GM18520 (cell line): ENCODE results near the gene HLA-F.

Experiments
- ATAC-seq: cut with Tn5 transposase; IDR thresholded peaks from one replicate; pipeline ENCODE4 v1.9.1; 2021; ENCODE audit not compliant: unreplicated experiment

The HLA-F gene

DNA sequence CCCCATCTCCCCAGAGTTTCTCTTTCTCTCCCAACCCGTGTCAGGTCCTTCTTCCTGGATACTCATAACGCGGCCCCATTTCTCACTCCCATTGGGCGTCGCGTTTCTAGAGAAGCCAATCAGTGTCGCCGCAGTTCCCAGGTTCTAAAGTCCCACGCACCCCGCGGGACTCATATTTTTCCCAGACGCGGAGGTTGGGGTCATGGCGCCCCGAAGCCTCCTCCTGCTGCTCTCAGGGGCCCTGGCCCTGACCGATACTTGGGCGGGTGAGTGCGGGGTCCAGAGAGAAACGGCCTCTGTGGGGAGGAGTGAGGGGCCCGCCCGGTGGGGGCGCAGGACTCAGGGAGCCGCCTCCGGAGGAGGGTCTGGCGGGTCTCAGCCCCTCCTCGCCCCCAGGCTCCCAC is at the start of gene HLA-F:
Gene HLA-F, plus strand, starts transcription at position 173 of the 404 bp plus-strand sequence. Its CDS starts 30 bp downstream, at position 203.
- ATAC-seq = peak; percentile 81

DNA sequence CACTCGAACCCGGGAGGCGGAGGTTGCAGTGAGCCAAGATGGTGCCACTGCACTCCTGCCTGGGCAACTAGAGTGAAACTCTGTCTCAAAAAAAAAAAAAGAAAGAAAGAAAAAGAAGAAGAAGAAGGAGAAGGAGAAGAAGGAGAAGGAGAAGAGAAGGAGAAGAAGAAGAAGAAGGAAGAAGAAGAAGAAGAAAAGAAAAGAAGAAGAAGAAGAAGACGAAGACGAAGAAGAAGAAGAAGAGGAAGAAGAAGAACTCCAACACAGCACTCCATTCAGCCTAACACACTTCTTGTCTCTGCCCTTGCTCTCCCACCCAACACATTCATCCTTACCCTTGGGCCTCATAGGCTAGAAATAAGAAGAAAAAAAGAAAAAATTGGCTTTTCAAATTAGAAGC is 49.2 kb upstream of the HLA-F start:
- no peak for ATAC-seq

DNA sequence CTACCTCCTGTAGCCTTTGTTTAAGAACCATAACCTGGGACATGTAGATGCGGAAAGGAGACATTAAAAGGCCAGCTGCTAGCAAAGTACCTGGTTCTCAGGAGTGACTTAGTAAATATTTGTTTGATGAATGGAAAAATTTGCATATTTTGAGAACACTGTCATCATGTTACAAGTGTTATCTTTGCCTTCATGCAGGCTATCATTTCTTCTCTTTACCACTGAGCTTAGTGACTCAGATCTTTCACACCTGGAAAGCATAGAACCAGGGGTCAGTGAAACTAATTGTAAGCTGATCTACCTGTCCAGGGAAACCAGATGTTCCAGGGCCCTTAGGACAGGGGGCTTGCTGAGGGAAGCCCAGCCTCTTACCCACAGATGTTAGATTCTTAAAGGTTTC is 47.7 kb upstream of the HLA-F start:
- ATAC-seq = no peak

DNA sequence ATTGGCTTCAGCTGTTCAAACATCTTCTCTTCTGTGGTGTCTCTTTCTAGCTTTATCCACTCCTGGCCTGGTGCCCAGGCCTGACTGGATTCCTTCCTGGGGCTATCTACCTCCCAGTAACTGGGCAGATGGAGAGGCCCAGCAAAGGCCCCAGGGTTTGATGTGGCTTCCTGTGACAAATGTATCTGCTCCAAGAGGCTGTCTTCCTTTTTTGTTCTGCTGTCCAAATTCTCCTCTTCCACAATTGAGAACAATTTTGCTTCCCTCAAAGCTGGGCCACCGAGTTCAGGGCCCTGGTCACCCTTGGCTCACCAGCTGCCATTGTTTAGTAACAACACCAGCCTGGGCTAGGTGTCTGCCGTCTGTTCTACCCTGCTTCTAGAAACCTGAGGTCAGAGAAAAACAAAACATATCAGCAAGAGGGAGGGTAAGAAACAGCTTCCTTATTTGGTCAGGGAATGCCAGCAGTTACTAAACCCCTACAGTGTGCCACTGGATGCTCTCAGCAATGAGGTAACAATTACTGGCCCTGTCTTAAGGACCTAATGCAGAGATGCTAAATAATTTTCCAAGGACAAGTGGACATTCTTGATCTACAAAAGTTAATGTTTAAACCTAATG is 46.1 kb upstream of the HLA-F start:
- ATAC-seq = no peak

DNA sequence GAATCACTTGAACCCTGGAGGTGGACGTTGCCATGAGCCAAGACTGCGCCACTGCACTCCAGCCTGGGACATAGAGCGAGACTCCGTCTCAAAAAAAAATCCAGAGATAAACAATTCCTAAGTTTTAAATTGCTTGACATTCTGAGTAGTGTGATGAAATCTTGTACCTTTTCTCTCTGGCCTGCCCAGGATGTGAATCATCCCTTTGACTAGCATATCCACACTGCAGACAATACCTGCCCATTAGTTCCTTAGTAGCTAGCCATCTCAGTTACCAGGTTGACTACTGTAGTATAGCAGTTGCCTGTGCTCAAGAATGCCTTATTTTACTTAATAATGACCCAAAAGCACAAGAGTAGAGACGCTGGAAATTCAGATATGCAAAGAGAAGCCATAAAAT is 45.1 kb upstream of the HLA-F start:
- no peak for ATAC-seq

DNA sequence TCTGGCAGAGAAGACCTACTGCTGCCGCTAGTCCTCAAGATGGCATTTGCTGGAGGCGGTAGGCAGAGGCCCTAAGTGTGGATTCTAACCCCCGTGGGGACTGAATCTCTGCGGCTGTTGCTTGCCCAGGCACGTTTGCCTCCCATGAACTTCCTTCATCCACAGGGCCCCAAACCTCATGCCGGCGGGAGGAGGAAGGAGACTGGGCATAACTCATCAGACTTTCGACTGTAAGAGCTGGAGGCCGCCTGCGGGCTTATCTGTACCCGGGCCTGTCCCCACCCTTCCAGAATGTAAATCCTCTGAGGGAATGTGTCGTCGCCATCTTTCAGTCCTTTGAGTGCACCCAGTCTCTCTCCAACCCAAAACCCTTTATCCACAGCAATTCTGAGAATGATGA is 43.3 kb upstream of the HLA-F start:
- no peak for ATAC-seq

- no peak for ATAC-seq
Observed at GRCh38 chr6:29680416-29680815, 42.8 kb upstream of the HLA-F start.

GRCh38 chr6:29680904-29681303 is 42.3 kb upstream of the HLA-F start, which contains the start of gene ZFP57:
ZFP57 (minus strand) TSS chr6:29681152; CDS start chr6:29677003, 4,149 bp downstream.
- ATAC-seq = no peak

DNA sequence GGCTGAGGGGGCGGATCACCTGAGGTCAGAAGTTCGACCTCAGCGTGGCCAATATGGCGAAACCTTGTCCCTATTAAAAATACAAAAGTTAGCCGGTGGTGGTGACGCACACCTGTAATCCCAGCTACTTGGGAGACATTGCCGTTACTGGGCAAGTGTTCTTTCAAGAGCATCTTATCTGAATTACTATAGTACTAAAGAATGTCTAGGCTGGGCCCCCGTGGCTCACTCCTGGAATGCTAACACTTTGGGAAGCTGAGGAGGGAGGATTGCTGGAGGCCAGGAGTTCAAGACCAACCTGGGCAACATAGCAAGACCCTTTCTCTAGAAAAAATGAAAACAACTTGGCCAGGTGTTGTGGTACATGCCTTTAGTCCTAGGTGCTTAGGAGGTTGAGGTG is 41.4 kb upstream of the HLA-F start:
- ATAC-seq = no peak

DNA sequence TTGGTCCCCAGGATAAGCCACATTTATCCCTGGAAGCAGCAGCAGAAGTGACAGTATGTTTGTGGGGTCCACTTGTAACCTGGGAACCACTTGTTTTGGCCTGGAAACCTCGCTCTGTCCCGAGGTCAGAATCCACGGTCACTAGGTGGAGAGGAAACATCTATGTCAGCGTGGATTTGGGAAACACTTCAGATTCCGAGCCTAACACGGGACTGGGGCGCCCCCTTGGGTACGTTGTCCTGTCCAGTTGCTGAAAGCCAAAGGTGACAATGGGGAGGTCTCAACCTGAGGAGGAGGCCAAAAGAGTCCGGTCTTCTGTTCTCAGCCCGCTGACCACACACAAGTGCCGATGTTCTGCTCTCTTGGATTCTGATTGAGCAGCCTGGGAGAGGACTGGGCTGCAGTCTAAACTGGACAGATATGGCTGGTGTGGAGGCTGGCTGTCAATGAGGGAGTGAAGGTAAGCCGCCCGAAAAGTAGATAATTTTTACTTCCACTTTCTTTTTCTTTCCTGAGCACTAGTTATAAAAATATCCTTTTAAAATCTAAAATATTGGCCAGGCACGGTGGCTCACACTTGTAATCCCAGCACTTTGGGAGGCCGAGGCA is 37.4 kb upstream of the HLA-F start:
- ATAC-seq = no peak

GRCh38 chr6:29694637-29695036 is 28.6 kb upstream of the HLA-F start:
- ATAC-seq = no peak

GRCh38 chr6:29696147-29697125 is 26.8 kb upstream of the HLA-F start:
- no peak for ATAC-seq

- ATAC-seq = no peak
Observed at GRCh38 chr6:29702519-29703103, 20.6 kb upstream of the HLA-F start.

GRCh38 chr6:29705389-29706231 is 17.6 kb upstream of the HLA-F start:
- ATAC-seq = no peak

DNA sequence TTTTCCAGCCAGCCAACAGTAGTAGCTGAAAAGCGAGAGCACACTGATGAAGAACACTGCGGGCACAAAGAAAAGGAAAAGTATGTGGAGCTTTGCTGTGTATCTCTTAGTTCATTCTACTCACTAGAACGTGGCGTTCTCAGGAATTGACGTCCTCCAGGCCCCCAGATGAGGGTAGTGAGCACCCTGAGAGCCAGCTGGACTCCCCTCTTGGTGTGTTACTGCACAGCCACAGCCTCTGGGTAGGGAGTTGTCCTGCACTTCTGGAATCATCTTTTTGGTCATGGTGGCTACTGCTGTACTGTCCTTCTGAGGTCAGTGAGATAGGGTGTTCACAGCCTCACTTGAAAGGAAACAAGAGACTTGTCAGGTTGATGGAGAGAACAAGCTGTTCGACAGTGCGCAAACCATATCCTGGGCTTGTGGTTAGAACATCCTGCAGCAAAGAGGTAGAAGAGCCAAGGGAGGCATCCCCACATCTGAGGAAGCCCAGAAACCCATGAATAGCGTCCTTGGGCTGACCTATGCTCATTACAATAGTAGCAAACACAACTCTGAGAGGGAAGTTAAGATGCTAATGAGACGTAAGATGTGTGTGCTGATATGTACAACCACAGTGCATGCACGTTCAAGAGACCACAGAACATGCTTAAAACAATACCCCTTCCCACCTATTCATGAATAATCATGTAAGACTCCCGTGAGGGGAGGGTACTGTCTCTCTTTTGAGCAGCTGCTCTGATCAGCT is 14.6 kb upstream of the HLA-F start:
- ATAC-seq = no peak

DNA sequence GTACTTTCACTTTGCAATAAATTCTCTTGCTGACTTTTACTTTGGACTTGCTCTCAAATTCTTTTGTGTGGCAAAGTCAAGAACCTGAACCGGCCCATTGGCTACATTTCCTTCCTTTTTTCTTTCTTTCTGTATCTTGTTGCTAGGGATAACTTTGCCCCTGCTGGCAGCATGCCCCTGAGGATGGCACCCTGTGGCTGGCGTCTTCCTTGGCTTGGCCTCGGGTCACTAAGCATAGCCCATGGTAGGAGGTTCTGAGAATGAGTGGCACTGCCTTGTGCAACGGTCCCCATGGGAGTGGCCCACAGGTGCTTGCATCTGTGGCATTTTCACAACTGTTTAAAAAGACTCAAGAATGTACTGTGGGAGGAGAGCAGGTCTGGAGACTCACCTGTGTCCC is 14.0 kb upstream of the HLA-F start:
- no peak for ATAC-seq

- ATAC-seq = no peak
Observed at GRCh38 chr6:29710281-29710941, 12.8 kb upstream of the HLA-F start.

GRCh38 chr6:29720863-29721262 is 2.4 kb upstream of the HLA-F start:
- ATAC-seq = no peak
